Uterus (tissue), 4 donors: ENCODE data around the gene EXOC3. TPM values are rescaled to one million over a fixed set of nuclear protein-coding genes. Genes with fewer than 3 reads are reported as not detected.

ENCODE experiments used
- DNase-seq, 2 donors: peaks; one replicate each; pipeline ENCODE4 v3.0.0-alpha.2; 2019 to 2020
- H3K27ac ChIP-seq, 2 donors: fragments of 200-600 bp; sonication (generic); 1 replicate in 1 of 2; 2 replicates in 1 of 2; pipeline ENCODE4 v1.5.1; 2016 to 2018
- H3K27me3 ChIP-seq, 2 donors: fragments of 200-600 bp; sonication (generic); one replicate each; pipeline ENCODE4 v1.5.1; 2018 to 2019; ENCODE audit warnings: control low read depth in 1 of 2
- H3K36me3 ChIP-seq, 2 donors: fragments of 200-600 bp; sonication (generic); one replicate each; pipeline ENCODE4 v1.5.1; 2019; ENCODE audit warnings: control low read depth in 1 of 2
- H3K4me1 ChIP-seq, 2 donors: fragments of 200-600 bp; sonication (generic); one replicate each; pipeline ENCODE4 v1.5.1; 2018 to 2019; ENCODE audit warnings: control low read depth in 1 of 2
- H3K4me3 ChIP-seq, 2 donors: fragments of 200-600 bp; sonication (generic); 1 replicate in 1 of 2; 2 replicates in 1 of 2; pipeline ENCODE4 v1.5.1; 2018 to 2019; ENCODE audit warnings: mild to moderate bottlenecking in 1 of 2
- H3K9me3 ChIP-seq, 2 donors: fragments of 200-600 bp; sonication (generic); one replicate each; pipeline ENCODE4 v1.5.1; 2019; ENCODE audit warnings: control low read depth in 1 of 2
- CTCF ChIP-seq, 4 experiments: fragments of 200-600 bp in 2 of 4; fragments of 450-650 bp in 2 of 4; sonication (generic) in 2 of 4; IDR thresholded peaks; one replicate each; pipeline ENCODE4 v1.5.1; 2016 to 2019; ENCODE audit warnings: antibody characterized with exemption in 4 of 4, mild to moderate bottlenecking in 2 of 4, moderate library complexity in 1 of 4
- POLR2A ChIP-seq, 2 donors: fragments of 450-650 bp; IDR thresholded peaks; one replicate each; pipeline ENCODE4 v1.6.1; 2016; ENCODE audit warnings: antibody characterized with exemption in 2 of 2, mild to moderate bottlenecking in 1 of 2, moderate library complexity in 1 of 2
- intact Hi-C: fragments of 100-400 bp; cut with DNase I; formaldehyde crosslinking; loops from one replicate; pipeline ENCODE4 v1.15.1; 2023; ENCODE audit warnings: low total_unique reads
- total RNA-seq, 4 donors: library from RNA; depleted of rRNA in 3 of 4; stranded (reverse); fragments of >200 nt in 3 of 4; gene quantifications; one replicate each; pipeline versions ENCODE4 v1.1.0 to v1.2.4, GENCODE V29; 2014 to 2023
- donor health status: DM: yes; HTN: yes; CAD: no.

Gene EXOC3
- total RNA-seq, 4 donors from 2014 or later: 30.6 to 64.4 (median 50.2) TPM

GRCh38 chr5:516338-516925 lies 73.5 kb downstream of the EXOC3 start:
- intact Hi-C loops: no loop called here
- H3K9me3 ChIP-seq: no peaks in the 10 kb centered on the region

More at GRCh38 chr5:516338-516925, 73.5 kb downstream of the EXOC3 start:
- Histone ChIP-seq H3K27me3 (no peaks in the 10 kb centered on the region), H3K4me3 (no peak overlapping the region), H3K4me1 (no peaks in the 10 kb centered on the region), H3K36me3 (no peaks in the 10 kb centered on the region), H3K27ac (no peak overlapping the region)
- DNase-seq: no peak
- TF ChIP-seq POLR2A (IDR thresholded peaks at IDR 0.05) (no peak), CTCF (IDR thresholded peaks at IDR 0.05) (no peak)

Other genes with a start within 250 kb of the EXOC3 start
- 10 to 100 TPM in 1 of 4 donors, 1 to 10 TPM in 3; 2.6 to 10.2 (median 6.0) TPM for gene CCDC127, start 225.0 kb upstream of the EXOC3 start, total RNA-seq
- gene SDHA, start 224.9 kb upstream of the EXOC3 start, total RNA-seq: 10 to 100 TPM; 39.1 to 97.1 (median 65.4) TPM
- 10 to 100 TPM; 73.1 to 85.9 (median 79.7) TPM for gene PDCD6, start 171.5 kb upstream of the EXOC3 start, total RNA-seq
- 1 to 10 TPM in 2 of 4 donors, under 1 TPM in 1, not detected in 1; 0.26 to 9.1 (median 6.6) TPM for gene AHRR, start 121.5 kb upstream of the EXOC3 start, total RNA-seq
- 1 to 10 TPM in 3 of 4 donors, under 1 TPM in 1; 0.29 to 3.9 (median 2.6) TPM for gene SLC9A3, start 81.3 kb downstream of the EXOC3 start, total RNA-seq
- gene CEP72, start 169.2 kb downstream of the EXOC3 start, total RNA-seq: 10 to 100 TPM in 1 of 4 donors, 1 to 10 TPM in 2, under 1 TPM in 1; 0.26 to 11.9 (median 4.9) TPM